ENCODE measurements around the gene PDZRN3. TPM values are rescaled to one million over a fixed set of nuclear protein-coding genes. Genes with fewer than 3 reads are reported as not detected.

Gene PDZRN3
- total and polyA plus RNA-seq, 2 of the 13 experiments (the other 11 are each of a cell fraction or from before 2014, with no cell fraction given): not detected

- peak; percentile 21 for FAIRE-seq
- intact Hi-C loops (cut with micrococcal nuclease; ENCODE audit: unreplicated experiment): no loop called here
- no peak overlapping the region for H3K4me2 ChIP-seq (ENCODE audit: low read depth, low read length)
- H4K20me1 ChIP-seq (ENCODE audit: insufficient read depth, low read length): no peaks in the 10 kb centered on the region
- peak; percentile 44 for DNase-seq (ENCODE audit: low spot score)
- WGBS (ENCODE audit: low lambda C conversion rate): 2% methylated on average over 6 of the region's 6 CpGs
- ChIA-PET POLR2A (no interaction called here), CTCF (ENCODE audit: low intra/inter-chr PET ratio, low total read pairs) (interaction anchor here (2.2 kb wide), 1 partner anchor 340 kb away, joined by 7 read pairs; no protein-coding TSS in a partner anchor)
- H3K9me3 ChIP-seq (ENCODE audit: low read length): no peaks in the 10 kb centered on the region
- TF ChIP-seq THRA (CRISPR knock-in tag; IDR thresholded peaks at IDR 0.05; ENCODE audit: borderline replicate concordance) (0 out of 2 replicates have a peak, but pooled peaks have one; percentile 16), PHF5A (CRISPR knock-in tag; IDR thresholded peaks at IDR 0.05; ENCODE audit: low read depth, unreplicated experiment) (no peak), NCOR1 (IDR thresholded peaks at IDR 0.05; ENCODE audit: borderline replicate concordance, low read length) (no peak), UBTF (CRISPR knock-in tag; IDR thresholded peaks at IDR 0.05) (no peak), SMC3 (IDR thresholded peaks at IDR 0.05; ENCODE audit: low read length) (peak; percentile 51), CTCF (CRISPR knock-in tag; IDR thresholded peaks at IDR 0.05) (peak; percentile 72), RAD21 (CRISPR knock-in tag; IDR thresholded peaks at IDR 0.05) (peak; percentile 31; the same call in 1 of the 2 replicates), IKZF1 (IDR thresholded peaks at IDR 0.05) (no peak), SRY (CRISPR knock-in tag; IDR thresholded peaks at IDR 0.05) (no peak), STAG1 (CRISPR knock-in tag; IDR thresholded peaks at IDR 0.05) (peak; percentile 64), MED13 (CRISPR knock-in tag; IDR thresholded peaks at IDR 0.05) (no peak)
- in situ Hi-C loops (cut with HindIII; ENCODE audit: extremely low pct_ligation_motif_present, low pct_unique_long_range_greater_than_20kb): loop anchor here (5.0 to 10.0 kb wide), 2 partner anchors 314 to 339 kb away; no protein-coding TSS in a partner anchor
- H3K36me3 ChIP-seq (replicated peaks in 1 of 2; ENCODE audit: control insufficient read depth in 1 of 2, insufficient read depth in 2 of 2, low read length in 2 of 2): no peaks in the 10 kb centered on the region
- BruUV-seq (replicated peaks): no TSS peak
- no peak overlapping the region for H3K27ac ChIP-seq (ENCODE audit: extremely low read length, insufficient read depth, low read length)
- no peaks in the 10 kb centered on the region; a peak in 3 of 5 replicates for H3K27me3 ChIP-seq (ENCODE audit: control insufficient read depth in 1 of 2, insufficient read depth in 2 of 2, low read length in 2 of 2)
- no peaks in the 10 kb centered on the region for H3K79me2 ChIP-seq (ENCODE audit: insufficient read depth, low read length)
- peak; percentile 89 for ATAC-seq
- no peak overlapping the region for H3K9ac ChIP-seq (ENCODE audit: insufficient read depth, low read depth, low read length)
- no peak overlapping the region for H3K4me3 ChIP-seq (replicated peaks in 1 of 3; ENCODE audit: insufficient read depth in 1 of 3, low read depth in 2 of 3, low read length in 3 of 3)
- H3K4me1 ChIP-seq (ENCODE audit: insufficient read depth, low read length): peaks cover 9% of the 10 kb centered on the region
- H2AFZ ChIP-seq (ENCODE audit: low read length): no peak overlapping the region
Observed at GRCh38 chr3:73508330-73508954, 116.3 kb downstream of the PDZRN3 start.

Measured in HepG2 (cell line).